Neural progenitor cell (in vitro differentiated cells): ENCODE results near the gene GNAS.

Experiments
- CTCF ChIP-seq: fragments of 200-600 bp; sonication (generic); IDR thresholded peaks from 2 replicates; pipeline ENCODE4 v1.5.1; 2017; ENCODE audit warnings: antibody characterized with exemption, mild to moderate bottlenecking
- EZH2 ChIP-seq: fragments of 200-600 bp; sonication (generic); IDR thresholded peaks from 2 replicates; pipeline ENCODE4 v1.6.1; 2017; ENCODE audit warnings: antibody characterized with exemption, mild to moderate bottlenecking, moderate library complexity
- EZH2phosphoT487 ChIP-seq: fragments of 200-600 bp; sonication (generic); IDR thresholded peaks from 2 replicates; pipeline ENCODE4 v1.6.1; 2017; ENCODE audit warnings: antibody characterized with exemption

GRCh38 chr20:58876437-58876836, 23.9 kb downstream of the GNAS start:
- TF ChIP-seq CTCF, result no peak
- no peak for TF ChIP-seq EZH2
- no peak for TF ChIP-seq EZH2phosphoT487
